ENCODE data around the gene TMEM59L. TPM values are rescaled to one million over a fixed set of nuclear protein-coding genes. Genes with fewer than 3 reads are reported as not detected.
A peak's percentile ranks its signal among the peaks of the same experiment; 100 is the strongest.

The TMEM59L gene
- total and polyA plus RNA-seq, 2 experiments from 2014 or later = 1.5 to 9.1 TPM

DNA sequence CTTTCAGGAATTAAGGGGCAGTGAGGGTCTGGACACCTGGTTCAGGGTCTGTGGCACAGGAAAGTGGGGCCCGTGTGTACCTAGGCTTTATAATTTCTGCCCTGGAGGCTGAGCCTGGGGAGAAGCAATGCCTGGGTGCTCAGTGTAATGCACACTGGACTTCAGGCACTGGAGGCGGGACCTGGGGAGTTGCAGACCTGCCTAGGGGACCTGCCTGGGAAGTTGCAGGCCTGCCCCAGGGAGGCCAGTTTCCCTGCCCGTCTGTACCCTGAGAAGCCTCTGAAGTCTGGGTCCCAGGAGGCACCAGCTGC is 2.5 kb upstream of the TMEM59L start:
- H3K79me2 ChIP-seq = no peaks in the 10 kb centered on the region
- peak overlapping the region; percentile 92 for H3K4me2 ChIP-seq
- 35% methylated on average over 3 of the region's 3 CpGs for WGBS (ENCODE audit: low lambda C conversion rate, missing lambda C conversion rate)
- H3K27ac ChIP-seq = no peak overlapping the region
- H3K9me3 ChIP-seq (ENCODE audit: low read depth) = no peaks in the 10 kb centered on the region
- no peak overlapping the region for H2AFZ ChIP-seq
- H3K4me3 ChIP-seq = no peak overlapping the region
- TF ChIP-seq EZH2phosphoT487 (IDR thresholded peaks at IDR 0.05; ENCODE audit: low read depth, severe bottlenecking, unreplicated experiment) = no peak
- no peak for TF ChIP-seq EZH2 (IDR thresholded peaks at IDR 0.05; ENCODE audit: borderline replicate concordance)
- no peak for DNase-seq (ENCODE audit: low spot score)
- peaks cover 40% of the 10 kb centered on the region for H3K4me1 ChIP-seq (ENCODE audit: insufficient read depth)
- H4K20me1 ChIP-seq (ENCODE audit: insufficient read depth, poor library complexity, severe bottlenecking) = no peaks in the 10 kb centered on the region
- H3K36me3 ChIP-seq (replicated peaks; ENCODE audit: insufficient read depth, low read depth) = no peaks in the 10 kb centered on the region
- no peaks in the 10 kb centered on the region for H3K9me2 ChIP-seq (replicated peaks; ENCODE audit: insufficient read depth)
- H3K27me3 ChIP-seq = peaks cover 90% of the 10 kb centered on the region

DNA sequence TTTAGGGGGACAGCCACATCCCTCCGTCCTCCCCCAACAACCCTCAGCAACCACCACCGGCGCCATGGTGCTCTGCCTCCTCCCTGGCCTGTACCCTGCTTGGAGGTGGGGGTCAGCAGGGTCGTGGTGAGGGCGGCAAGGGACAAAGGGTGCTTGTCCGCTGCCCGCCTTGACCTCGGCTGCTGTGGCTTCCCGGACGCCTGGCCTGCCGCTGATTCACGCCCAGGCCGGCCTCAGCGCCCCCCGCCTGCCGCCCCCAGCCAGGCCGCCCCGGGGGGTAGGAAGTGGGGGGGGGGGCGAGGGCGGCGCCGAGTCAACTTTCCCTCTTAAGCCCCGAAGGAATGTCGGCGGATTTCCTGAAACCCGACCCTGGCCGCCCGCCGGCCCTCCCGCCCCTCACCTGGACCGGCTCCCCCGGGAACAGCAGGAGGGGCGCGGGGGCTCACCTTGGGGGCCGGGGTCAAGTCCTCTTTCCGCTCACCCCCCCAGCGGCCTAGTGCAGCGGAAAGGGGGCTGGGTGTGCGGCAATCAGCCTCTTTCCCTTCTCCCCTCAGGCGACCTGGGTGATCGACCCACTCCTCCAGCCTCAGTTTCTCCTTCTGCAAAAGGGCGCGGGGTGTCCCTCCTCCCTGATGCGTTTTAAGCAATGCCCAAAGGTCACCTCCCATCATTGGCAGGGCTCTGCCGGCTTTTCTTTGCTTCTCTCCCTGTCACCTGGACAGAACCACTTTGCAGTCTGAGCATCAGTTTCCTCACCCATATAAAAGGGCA is 1.9 kb upstream of the TMEM59L start:
- Histone ChIP-seq H3K79me2 (no peaks in the 10 kb centered on the region), H3K4me1 (ENCODE audit: insufficient read depth) (peaks cover 37% of the 10 kb centered on the region), H3K4me3 (no peak overlapping the region), H2AFZ (no peak overlapping the region), H4K20me1 (ENCODE audit: insufficient read depth, poor library complexity, severe bottlenecking) (no peaks in the 10 kb centered on the region), H3K27me3 (peaks cover 90% of the 10 kb centered on the region), H3K36me3 (replicated peaks; ENCODE audit: insufficient read depth, low read depth) (no peaks in the 10 kb centered on the region), H3K9me2 (replicated peaks; ENCODE audit: insufficient read depth) (no peaks in the 10 kb centered on the region), H3K27ac (no peak overlapping the region), H3K9me3 (ENCODE audit: low read depth) (no peaks in the 10 kb centered on the region), H3K4me2 (peak overlapping the region; percentile 92)
- no peak for DNase-seq (ENCODE audit: low spot score)
- 11% methylated on average over 9 of the region's 45 CpGs for whole genome bisulfite sequencing (ENCODE audit: low lambda C conversion rate, missing lambda C conversion rate)
- TF ChIP-seq EZH2 (IDR thresholded peaks at IDR 0.05; ENCODE audit: borderline replicate concordance) (no peak), EZH2phosphoT487 (IDR thresholded peaks at IDR 0.05; ENCODE audit: low read depth, severe bottlenecking, unreplicated experiment) (peak; percentile 96)

DNA sequence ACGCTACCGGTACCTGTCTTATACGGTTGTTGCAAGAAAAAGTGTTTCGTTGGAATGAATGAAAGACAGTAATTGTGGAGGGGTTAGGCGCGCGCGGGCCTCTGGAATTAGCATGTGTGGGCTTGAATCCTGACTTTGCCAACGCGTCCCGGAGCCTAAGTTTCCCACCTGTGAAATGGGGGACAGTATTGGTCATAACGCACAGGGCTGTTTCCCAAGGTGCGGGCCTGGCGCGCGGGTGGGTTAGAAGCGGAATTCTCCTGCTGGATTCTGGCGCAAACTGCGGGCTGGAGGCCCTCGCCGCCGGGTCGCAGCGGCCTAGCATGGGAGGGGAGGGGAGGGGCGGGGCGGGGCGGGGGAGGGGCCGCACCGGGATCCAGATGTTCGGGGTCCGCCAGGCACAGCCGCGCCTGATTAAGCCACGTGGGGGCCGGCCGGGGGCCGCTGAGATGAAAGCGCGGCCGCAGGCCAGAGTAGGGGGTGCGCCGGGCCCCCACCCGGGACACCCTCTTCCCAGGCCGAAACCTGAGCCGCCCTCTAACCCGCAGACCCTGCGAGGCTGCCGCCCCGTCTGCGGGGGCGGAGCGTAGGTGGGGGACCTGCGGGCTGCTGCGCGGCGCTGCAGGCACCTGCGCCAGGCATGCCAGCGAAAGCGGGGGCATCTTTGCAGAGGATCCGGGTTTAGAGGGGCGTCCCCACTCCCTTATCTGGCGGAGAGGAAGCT is 1.2 kb upstream of the TMEM59L start:
- H2AFZ ChIP-seq = no peak overlapping the region
- no peaks in the 10 kb centered on the region for H3K36me3 ChIP-seq (replicated peaks; ENCODE audit: insufficient read depth, low read depth)
- TF ChIP-seq EZH2phosphoT487 (IDR thresholded peaks at IDR 0.05; ENCODE audit: low read depth, severe bottlenecking, unreplicated experiment) = peak; percentile 6
- peak; percentile 97 for TF ChIP-seq EZH2 (IDR thresholded peaks at IDR 0.05; ENCODE audit: borderline replicate concordance)
- TF ChIP-seq, protein P1, sequence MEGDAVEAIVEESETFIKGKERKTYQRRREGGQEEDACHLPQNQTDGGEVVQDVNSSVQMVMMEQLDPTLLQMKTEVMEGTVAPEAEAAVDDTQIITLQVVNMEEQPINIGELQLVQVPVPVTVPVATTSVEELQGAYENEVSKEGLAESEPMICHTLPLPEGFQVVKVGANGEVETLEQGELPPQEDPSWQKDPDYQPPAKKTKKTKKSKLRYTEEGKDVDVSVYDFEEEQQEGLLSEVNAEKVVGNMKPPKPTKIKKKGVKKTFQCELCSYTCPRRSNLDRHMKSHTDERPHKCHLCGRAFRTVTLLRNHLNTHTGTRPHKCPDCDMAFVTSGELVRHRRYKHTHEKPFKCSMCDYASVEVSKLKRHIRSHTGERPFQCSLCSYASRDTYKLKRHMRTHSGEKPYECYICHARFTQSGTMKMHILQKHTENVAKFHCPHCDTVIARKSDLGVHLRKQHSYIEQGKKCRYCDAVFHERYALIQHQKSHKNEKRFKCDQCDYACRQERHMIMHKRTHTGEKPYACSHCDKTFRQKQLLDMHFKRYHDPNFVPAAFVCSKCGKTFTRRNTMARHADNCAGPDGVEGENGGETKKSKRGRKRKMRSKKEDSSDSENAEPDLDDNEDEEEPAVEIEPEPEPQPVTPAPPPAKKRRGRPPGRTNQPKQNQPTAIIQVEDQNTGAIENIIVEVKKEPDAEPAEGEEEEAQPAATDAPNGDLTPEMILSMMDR (IDR thresholded peaks at IDR 0.05; ENCODE audit: poor library complexity) = no peak
- no peak overlapping the region for H3K4me3 ChIP-seq
- peaks cover 33% of the 10 kb centered on the region for H3K4me1 ChIP-seq (ENCODE audit: insufficient read depth)
- WGBS (ENCODE audit: low lambda C conversion rate, missing lambda C conversion rate) = under 1% methylated on average over 36 of the region's 62 CpGs
- H3K27me3 ChIP-seq = peaks cover 88% of the 10 kb centered on the region
- DNase-seq (ENCODE audit: low spot score) = no peak
- H3K27ac ChIP-seq = no peak overlapping the region
- no peaks in the 10 kb centered on the region for H3K9me3 ChIP-seq (ENCODE audit: low read depth)
- H3K4me2 ChIP-seq = peak overlapping the region; percentile 92
- no peaks in the 10 kb centered on the region for H3K79me2 ChIP-seq
- H3K9me2 ChIP-seq (replicated peaks; ENCODE audit: insufficient read depth) = no peaks in the 10 kb centered on the region
- H4K20me1 ChIP-seq (ENCODE audit: insufficient read depth, poor library complexity, severe bottlenecking) = no peaks in the 10 kb centered on the region

GRCh38 chr19:18612051-18612771 is 459 bp upstream of the TMEM59L start:
- no peak for TF ChIP-seq EZH2 (IDR thresholded peaks at IDR 0.05; ENCODE audit: borderline replicate concordance)
- TF ChIP-seq, protein P1 (IDR thresholded peaks at IDR 0.05; ENCODE audit: poor library complexity) = no peak
- TF ChIP-seq EZH2phosphoT487 (IDR thresholded peaks at IDR 0.05; ENCODE audit: low read depth, severe bottlenecking, unreplicated experiment) = peak; percentile 26
- Histone ChIP-seq H3K79me2 (no peaks in the 10 kb centered on the region), H3K27me3 (peaks cover 87% of the 10 kb centered on the region), H3K4me3 (peak overlapping the region; percentile 45), H3K4me1 (ENCODE audit: insufficient read depth) (peaks cover 33% of the 10 kb centered on the region), H3K9me2 (replicated peaks; ENCODE audit: insufficient read depth) (no peaks in the 10 kb centered on the region), H3K4me2 (peak overlapping the region; percentile 92), H3K36me3 (replicated peaks; ENCODE audit: insufficient read depth, low read depth) (no peaks in the 10 kb centered on the region), H2AFZ (peak overlapping the region; percentile 60), H3K27ac (no peak overlapping the region), H4K20me1 (ENCODE audit: insufficient read depth, poor library complexity, severe bottlenecking) (no peaks in the 10 kb centered on the region), H3K9me3 (ENCODE audit: low read depth) (no peaks in the 10 kb centered on the region)
- WGBS (ENCODE audit: low lambda C conversion rate, missing lambda C conversion rate) = 4% methylated on average over 16 of the region's 30 CpGs
- DNase-seq (ENCODE audit: low spot score) = no peak
